Measurements from ENCODE around the gene POU4F3.

DNA sequence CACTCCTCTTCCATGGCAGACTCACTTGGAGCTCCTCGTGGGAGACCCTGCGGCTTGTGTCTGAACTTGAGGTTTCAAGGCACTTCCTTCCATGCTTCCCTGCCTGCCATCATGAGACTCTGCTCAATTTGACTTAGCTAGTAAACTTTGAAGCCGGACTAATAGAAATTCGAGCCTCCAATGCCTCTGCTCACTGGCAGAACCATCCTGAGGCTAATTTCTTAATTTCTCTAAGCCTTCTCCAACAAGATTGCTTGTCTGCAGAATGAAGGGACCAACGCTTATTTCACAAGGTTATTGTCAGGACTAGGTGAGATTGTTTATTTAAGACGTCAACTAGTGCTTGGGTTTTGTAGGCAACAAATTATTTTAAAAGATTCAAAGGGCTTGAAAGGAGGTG is 3.2 kb downstream of the POU4F3 start:
- no peak for TF ChIP-seq CTCF (IDR thresholded peaks at IDR 0.05)
- no peak for TF ChIP-seq POLR2A (IDR thresholded peaks at IDR 0.05)

Data from Peyer's patch (tissue), 4 donors.